Psoas muscle (tissue), 8 donors: ENCODE measurements around the gene UGP2. TPM values are rescaled to one million over a fixed set of nuclear protein-coding genes. Genes with fewer than 3 reads are reported as not detected.
A peak's percentile ranks its signal among the peaks of the same experiment; 100 is the strongest.

ENCODE experiments used
- ATAC-seq, 4 donors: fragments of 200-7000 bp; cut with Tn5 transposase; one replicate each; pipeline ENCODE4 v1.9.1; 2020; ENCODE audit warnings: moderate library complexity in 3 of 4, mild to moderate bottlenecking in 2 of 4
- DNase-seq, 2 donors: peaks; one replicate each; pipeline ENCODE4 v3.0.0-alpha.2; 2020
- H3K27ac ChIP-seq: fragments of 200-600 bp; one replicate; pipeline ENCODE4 v1.8.0; 2022
- H3K27me3 ChIP-seq, 3 donors: fragments of 200-600 bp in 1 of 3; one replicate each; pipeline versions ENCODE4 v1.6.1 to v1.8.0; 2013 to 2022; ENCODE audit warnings: low read length in 2 of 3, mild to moderate bottlenecking in 2 of 3, moderate library complexity in 1 of 3; ENCODE audit not compliant: insufficient read depth in 3 of 3
- H3K36me3 ChIP-seq, 2 donors: fragments of 200-600 bp in 1 of 2; one replicate each; pipeline versions ENCODE4 v1.6.1 to v1.8.0; 2013 to 2022; ENCODE audit warnings: low read depth in 1 of 2, mild to moderate bottlenecking in 1 of 2, moderate library complexity in 1 of 2; ENCODE audit not compliant: insufficient read depth in 1 of 2
- H3K4me1 ChIP-seq: fragments of 200-600 bp; one replicate; pipeline ENCODE4 v1.8.0; 2022
- H3K4me3 ChIP-seq: fragments of 200-600 bp; one replicate; pipeline ENCODE4 v1.8.0; 2022; ENCODE audit warnings: mild to moderate bottlenecking
- H3K9me3 ChIP-seq: fragments of 200-600 bp; one replicate; pipeline ENCODE4 v1.8.0; 2022
- WGBS, 3 donors: extraction: QIAGEN DNeasy Blood & Tissue Kit; methylation state at CpG; one replicate each; pipeline versions ENCODE4 v1.1.6 to v1.1.7; 2013; 5-methylcytosine and 5-hydroxymethylcytosine counted together
- intact Hi-C, 2 donors: fragments of 100-400 bp; cut with DNase I; formaldehyde crosslinking; loops; one replicate each; pipeline versions ENCODE4 v1.11.0 to v1.14.2; 2022
- polyA plus RNA-seq, 3 donors: library from polyadenylated mRNA; stranded (reverse); fragments of 200-250 nt; gene quantifications; one replicate each; pipeline ENCODE4 v1.2.3, GENCODE V29; 2013
- total RNA-seq, 4 donors: library from RNA; stranded (reverse); fragmentation: NEBNext Ultra II Directional in 2 of 4; extraction: Animal tissue kit (Norgen Biotek cat#: 25700) in 2 of 4; gene quantifications; one replicate each; pipeline versions ENCODE4 v1.2.1 to v1.2.4, GENCODE V29; 2021 to 2023
- TF ChIP-seq, protein P1 (sequence below): fragments of 200-600 bp; IDR thresholded peaks from one replicate; pipeline ENCODE4 v1.8.0; 2022; ENCODE audit warnings: antibody characterized with exemption
- donor health status: healthy with polysubstance abuse.
- donor health status: DM: no; HTN: no; CAD: no; lungs with moderate emphysema.
- donor health status: Bipolar disorder and iron deficiency.
- donor health status: healthy.
- donor health status: DM: yes; HTN: yes; CAD: no.
- donor health status: DM: no; HTN: no; CAD: no.
- donor health status: DM: no; HTN: no; CAD: no.
- donor health status: DM: yes; HTN: yes; CAD: no.

The UGP2 gene
- total and polyA plus RNA-seq, 7 donors: 391 to 903 (median 520) TPM

DNA sequence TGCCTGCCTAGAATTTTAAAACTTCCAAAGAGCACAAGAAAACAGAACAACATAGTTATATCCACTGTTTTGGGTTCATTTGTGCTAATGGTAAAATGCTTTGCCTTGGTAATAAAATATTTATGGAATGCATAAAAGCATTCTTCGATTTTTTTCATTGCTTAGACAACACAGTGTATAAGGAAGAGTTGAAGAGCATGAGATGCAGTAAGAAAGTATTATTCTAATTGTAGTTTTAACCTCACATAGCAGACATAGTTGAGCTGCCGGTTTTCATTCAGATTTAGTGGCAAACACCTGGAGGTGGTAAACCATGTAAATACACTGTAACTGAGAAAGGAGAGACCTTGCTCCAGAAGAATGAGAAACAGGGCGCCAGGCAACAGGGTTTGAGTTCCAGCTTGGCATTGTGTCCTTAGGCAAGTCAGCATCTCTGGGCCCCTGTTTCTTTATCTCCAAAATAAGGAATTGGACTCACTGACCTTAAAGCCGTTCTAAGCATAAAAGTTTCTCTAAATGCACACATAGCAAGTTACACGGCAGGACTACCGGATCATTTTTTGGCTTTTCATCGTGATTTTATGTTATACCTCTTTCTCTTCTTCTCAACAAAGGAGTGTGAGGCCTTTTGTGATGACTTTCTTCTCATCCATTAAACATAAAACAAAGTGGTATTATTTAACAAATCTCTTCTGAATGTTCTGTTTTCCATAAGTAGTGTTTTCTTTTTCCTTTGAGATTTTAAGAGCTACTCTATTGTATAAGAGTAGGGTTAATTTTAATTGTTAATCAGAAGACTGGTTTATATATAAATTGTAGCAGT is 7.9 kb downstream of the UGP2 start:
- Histone ChIP-seq H3K4me1 (peaks cover 93% of the 10 kb centered on the region), H3K9me3 (no peaks in the 10 kb centered on the region), H3K4me3 (peak overlapping the region; percentile 33), H3K36me3 (peaks cover 0 to 2% of the 10 kb centered on the region in 2 donors), H3K27ac (peak overlapping the region; percentile 47), H3K27me3 (no peaks in the 10 kb centered on the region)
- DNase-seq (no peak), ATAC-seq (no peak)
- intact Hi-C loops: no loop called here
- WGBS, 3 donors: 20 to 39% (median 29%) methylated on average over 7 of the region's 7 CpGs
- TF ChIP-seq, protein P1, sequence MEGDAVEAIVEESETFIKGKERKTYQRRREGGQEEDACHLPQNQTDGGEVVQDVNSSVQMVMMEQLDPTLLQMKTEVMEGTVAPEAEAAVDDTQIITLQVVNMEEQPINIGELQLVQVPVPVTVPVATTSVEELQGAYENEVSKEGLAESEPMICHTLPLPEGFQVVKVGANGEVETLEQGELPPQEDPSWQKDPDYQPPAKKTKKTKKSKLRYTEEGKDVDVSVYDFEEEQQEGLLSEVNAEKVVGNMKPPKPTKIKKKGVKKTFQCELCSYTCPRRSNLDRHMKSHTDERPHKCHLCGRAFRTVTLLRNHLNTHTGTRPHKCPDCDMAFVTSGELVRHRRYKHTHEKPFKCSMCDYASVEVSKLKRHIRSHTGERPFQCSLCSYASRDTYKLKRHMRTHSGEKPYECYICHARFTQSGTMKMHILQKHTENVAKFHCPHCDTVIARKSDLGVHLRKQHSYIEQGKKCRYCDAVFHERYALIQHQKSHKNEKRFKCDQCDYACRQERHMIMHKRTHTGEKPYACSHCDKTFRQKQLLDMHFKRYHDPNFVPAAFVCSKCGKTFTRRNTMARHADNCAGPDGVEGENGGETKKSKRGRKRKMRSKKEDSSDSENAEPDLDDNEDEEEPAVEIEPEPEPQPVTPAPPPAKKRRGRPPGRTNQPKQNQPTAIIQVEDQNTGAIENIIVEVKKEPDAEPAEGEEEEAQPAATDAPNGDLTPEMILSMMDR: no peak

DNA sequence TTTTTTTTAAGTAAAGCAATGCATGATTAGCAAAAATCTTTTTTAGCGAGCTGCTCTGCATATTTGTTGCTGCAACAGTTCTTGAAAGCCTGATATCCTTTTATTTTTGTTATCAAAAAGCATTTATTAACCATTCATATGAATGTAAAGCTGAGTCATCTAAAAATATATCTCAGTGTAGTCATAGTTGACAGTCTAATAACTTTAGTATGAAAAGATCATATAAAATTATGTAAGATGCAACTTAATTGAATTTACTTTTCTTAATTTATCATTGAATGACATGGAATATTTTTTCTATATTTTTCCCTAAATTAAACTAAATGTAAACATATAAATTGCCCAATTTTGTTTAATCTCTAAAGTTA is 8.5 kb downstream of the UGP2 start:
- Histone ChIP-seq H3K27me3 (no peaks in the 10 kb centered on the region), H3K9me3 (no peaks in the 10 kb centered on the region), H3K27ac (peak overlapping the region; percentile 47), H3K4me3 (peak overlapping the region; percentile 33), H3K36me3 (peaks cover 0 to 2% of the 10 kb centered on the region in 2 donors), H3K4me1 (peaks cover 91% of the 10 kb centered on the region)
- intact Hi-C loops: no loop called here
- ATAC-seq (no peak), DNase-seq (no peak)
- WGBS, 3 donors: 73 to 75% (median 75%) methylated on average over 1 of the region's 1 CpG
- TF ChIP-seq, protein P1: no peak

DNA sequence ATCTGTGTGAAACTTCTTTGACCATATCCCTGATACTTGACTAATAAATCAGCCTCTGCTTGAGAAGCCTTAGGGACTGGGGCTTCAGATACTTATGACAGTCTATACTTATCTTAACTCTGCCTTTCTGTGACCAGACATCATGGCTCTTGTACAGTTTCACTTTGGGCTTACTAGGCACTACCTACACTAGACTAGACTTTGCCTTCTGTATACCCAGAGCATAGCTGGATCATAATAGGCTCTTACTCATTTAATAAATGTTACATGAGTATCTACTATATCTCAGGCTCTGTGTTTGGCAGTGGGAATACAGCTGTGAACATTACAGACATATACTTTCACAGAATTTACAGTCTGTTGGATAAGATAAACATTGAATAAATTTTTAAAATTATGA is 9.0 kb downstream of the UGP2 start:
- TF ChIP-seq, protein P1: no peak
- intact Hi-C loops: no loop called here
- Histone ChIP-seq H3K4me3 (no peak overlapping the region), H3K36me3 (peaks cover 2% of the 10 kb centered on the region in 2 donors), H3K27me3 (no peaks in the 10 kb centered on the region), H3K4me1 (peaks cover 91% of the 10 kb centered on the region), H3K9me3 (no peaks in the 10 kb centered on the region), H3K27ac (peak overlapping the region; percentile 47)
- DNase-seq: no peak
- peak; percentile 32 to 73 (median 49) for ATAC-seq

DNA sequence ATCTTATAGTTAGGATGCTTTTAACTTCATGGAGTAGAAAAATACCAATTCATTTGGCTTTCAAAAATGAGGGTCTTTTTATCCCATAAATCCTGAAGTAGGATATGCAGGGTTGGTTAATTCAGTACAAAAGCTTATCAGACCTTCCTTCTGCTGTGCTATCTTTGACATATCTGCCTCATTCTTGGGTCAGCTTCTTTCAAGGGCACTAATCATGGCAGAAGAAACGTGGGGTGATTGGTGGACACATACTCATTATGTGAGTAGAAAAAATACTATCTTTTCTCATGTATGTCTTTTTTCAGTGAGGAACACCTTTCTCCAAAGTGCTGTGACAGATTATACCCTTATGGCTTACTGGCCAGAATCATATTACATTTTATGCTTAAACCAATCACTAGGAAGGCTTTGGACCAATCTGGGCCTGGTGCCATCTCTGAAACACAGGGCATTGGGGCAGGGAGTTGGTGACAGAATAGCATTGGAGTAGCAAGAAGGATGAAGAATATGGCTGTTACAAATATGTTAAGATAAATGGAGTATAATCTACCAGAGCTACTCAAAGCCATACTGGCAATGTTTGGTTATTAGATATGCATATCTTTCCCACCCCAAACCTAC is 10.1 kb downstream of the UGP2 start:
- peak overlapping the region; percentile 29 for H3K4me3 ChIP-seq
- H3K36me3 ChIP-seq: peaks cover 3 to 14% of the 10 kb centered on the region in 2 donors
- DNase-seq (peak in 1 of 2 donors; percentile 41), ATAC-seq (peak; percentile 28 to 60 (median 40))
- H3K27me3 ChIP-seq: no peaks in the 10 kb centered on the region
- H3K27ac ChIP-seq: peak overlapping the region; percentile 23
- intact Hi-C loops: no loop called here
- H3K4me1 ChIP-seq: peaks cover 83% of the 10 kb centered on the region
- 35 to 71% (median 46%) methylated on average over 1 of the region's 1 CpG for WGBS, 3 donors
- TF ChIP-seq, protein P1: no peak
- H3K9me3 ChIP-seq: no peaks in the 10 kb centered on the region
